Endothelial cell (in vitro differentiated cells): ENCODE measurements around the gene SELENON. TPM values are rescaled to one million over a fixed set of nuclear protein-coding genes. Genes with fewer than 3 reads are reported as not detected.

Experiments used
- DNase-seq: peaks from one replicate; pipeline ENCODE4 v3.0.0; 2021; ENCODE audit warnings: low spot score
- H3K27ac Mint-ChIP-seq: one replicate; pipeline ENCODE4 v1.8.0; 2021; ENCODE audit warnings: mixed read lengths, inconsistent platforms; ENCODE audit not compliant: unreplicated experiment
- H3K27me3 Mint-ChIP-seq: one replicate; pipeline ENCODE4 v1.8.0; 2021; ENCODE audit warnings: mild to moderate bottlenecking, moderate library complexity, mixed read lengths, inconsistent platforms; ENCODE audit not compliant: unreplicated experiment
- H3K36me3 Mint-ChIP-seq: one replicate; pipeline ENCODE4 v1.8.0; 2021; ENCODE audit warnings: mild to moderate bottlenecking, low read depth, mixed read lengths, inconsistent platforms; ENCODE audit not compliant: unreplicated experiment
- H3K4me1 Mint-ChIP-seq: one replicate; pipeline ENCODE4 v1.8.0; 2021; ENCODE audit warnings: mild to moderate bottlenecking, mixed read lengths, inconsistent platforms; ENCODE audit not compliant: unreplicated experiment
- H3K4me3 Mint-ChIP-seq: one replicate; pipeline ENCODE4 v1.8.0; 2021; ENCODE audit warnings: mild to moderate bottlenecking, mixed read lengths, inconsistent platforms; ENCODE audit not compliant: unreplicated experiment
- H3K9me3 Mint-ChIP-seq: one replicate; pipeline ENCODE4 v1.8.0; 2021; ENCODE audit warnings: mixed read lengths, inconsistent platforms; ENCODE audit not compliant: unreplicated experiment
- long read RNA-seq: library from polyadenylated mRNA; unstranded; transcript quantifications from one replicate; pipeline ENCODE4 v2.0.0, GENCODE V29; 2020; ENCODE audit not compliant: unreplicated experiment
- total RNA-seq: library from RNA; stranded (reverse); fragmentation: NEBNext Ultra II Directional; extraction: Animal tissue kit (Norgen Biotek cat#: 25700); gene quantifications from one replicate; pipeline ENCODE4 v1.2.1, GENCODE V29; 2021; ENCODE audit not compliant: unreplicated experiment
- TF ChIP-seq, protein P1 (sequence below): fragments of 200-600 bp; sonication (generic); IDR thresholded peaks from one replicate; pipeline ENCODE4 v1.5.0; 2021; ENCODE audit warnings: antibody characterized with exemption; ENCODE audit not compliant: unreplicated experiment

The SELENON gene
- 284 TPM for total RNA-seq
- long read RNA-seq: 0 reads

DNA sequence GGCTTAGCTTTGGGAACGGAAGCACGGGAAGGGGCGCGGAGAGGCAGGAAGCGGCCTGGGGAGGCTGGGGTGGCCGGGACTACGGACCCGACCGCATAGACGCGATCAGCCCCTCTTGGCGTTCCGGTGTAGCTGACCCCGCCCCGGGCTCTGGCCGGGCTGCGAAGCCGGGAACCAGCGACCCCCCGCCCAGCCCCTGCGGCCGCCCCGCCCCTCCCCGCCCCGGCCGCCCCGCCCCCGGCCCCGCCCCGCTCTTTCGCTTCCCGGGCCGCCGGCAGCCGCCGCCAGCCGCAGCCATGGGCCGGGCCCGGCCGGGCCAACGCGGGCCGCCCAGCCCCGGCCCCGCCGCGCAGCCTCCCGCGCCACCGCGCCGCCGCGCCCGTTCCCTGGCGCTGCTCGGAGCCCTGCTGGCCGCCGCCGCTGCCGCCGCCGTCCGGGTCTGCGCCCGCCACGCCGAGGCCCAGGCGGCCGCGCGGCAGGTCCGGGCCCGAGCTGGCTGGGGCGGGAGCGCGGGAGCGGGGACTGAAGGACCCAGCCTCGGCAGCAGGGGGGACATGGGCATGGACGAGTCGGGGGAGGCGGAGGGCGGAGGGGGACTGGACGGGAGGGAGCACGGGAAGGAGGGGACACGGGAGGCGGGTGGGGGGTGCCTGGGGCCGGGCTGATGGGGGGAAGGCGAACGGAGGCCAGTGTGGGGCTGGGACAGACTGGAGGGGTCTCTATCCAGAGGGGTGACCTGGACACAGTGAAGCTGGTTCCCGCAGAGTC lies at the start of gene SELENON:
Gene SELENON (plus strand): TSS at position 259 of the 768 bp plus-strand sequence. CDS start 38 bp downstream, at position 297.
- Mint-ChIP-seq H3K9me3 (no peaks in the 10 kb centered on the region), H3K27me3 (peaks cover 10% of the 10 kb centered on the region), H3K27ac (peak within 1 kb of the TSS; percentile 78), H3K36me3 (peaks cover 11% of the 10 kb centered on the region), H3K4me3 (peak within 1 kb of the TSS; percentile 91), H3K4me1 (peaks cover 57% of the 10 kb centered on the region)
- TF ChIP-seq, protein P1, sequence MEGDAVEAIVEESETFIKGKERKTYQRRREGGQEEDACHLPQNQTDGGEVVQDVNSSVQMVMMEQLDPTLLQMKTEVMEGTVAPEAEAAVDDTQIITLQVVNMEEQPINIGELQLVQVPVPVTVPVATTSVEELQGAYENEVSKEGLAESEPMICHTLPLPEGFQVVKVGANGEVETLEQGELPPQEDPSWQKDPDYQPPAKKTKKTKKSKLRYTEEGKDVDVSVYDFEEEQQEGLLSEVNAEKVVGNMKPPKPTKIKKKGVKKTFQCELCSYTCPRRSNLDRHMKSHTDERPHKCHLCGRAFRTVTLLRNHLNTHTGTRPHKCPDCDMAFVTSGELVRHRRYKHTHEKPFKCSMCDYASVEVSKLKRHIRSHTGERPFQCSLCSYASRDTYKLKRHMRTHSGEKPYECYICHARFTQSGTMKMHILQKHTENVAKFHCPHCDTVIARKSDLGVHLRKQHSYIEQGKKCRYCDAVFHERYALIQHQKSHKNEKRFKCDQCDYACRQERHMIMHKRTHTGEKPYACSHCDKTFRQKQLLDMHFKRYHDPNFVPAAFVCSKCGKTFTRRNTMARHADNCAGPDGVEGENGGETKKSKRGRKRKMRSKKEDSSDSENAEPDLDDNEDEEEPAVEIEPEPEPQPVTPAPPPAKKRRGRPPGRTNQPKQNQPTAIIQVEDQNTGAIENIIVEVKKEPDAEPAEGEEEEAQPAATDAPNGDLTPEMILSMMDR: no peak
- peak; percentile 78 for DNase-seq

- Mint-ChIP-seq H3K27ac (peak overlapping the region; percentile 59), H3K4me3 (peak overlapping the region; percentile 29)
These were observed 48.9 kb upstream of the SELENON start for GRCh38 chr1:25750923-25751605.

GRCh38 chr1:25754470-25755181 lies 45.4 kb upstream of the SELENON start:
- Mint-ChIP-seq H3K27ac (peak overlapping the region; percentile 36), H3K4me1 (peaks cover 64% of the 10 kb centered on the region), H3K4me3 (no peak overlapping the region), H3K27me3 (peaks cover 9% of the 10 kb centered on the region), H3K9me3 (no peaks in the 10 kb centered on the region), H3K36me3 (peaks cover 14% of the 10 kb centered on the region)
- no peak for DNase-seq
- TF ChIP-seq, protein P1: no peak

More at GRCh38 chr1:25750923-25751605, 48.9 kb upstream of the SELENON start:
- no peak for DNase-seq
- Mint-ChIP-seq H3K36me3 (peaks cover 14% of the 10 kb centered on the region), H3K9me3 (no peaks in the 10 kb centered on the region), H3K4me1 (peaks cover 42% of the 10 kb centered on the region), H3K27me3 (peaks cover 5% of the 10 kb centered on the region)
- TF ChIP-seq, protein P1: no peak

- H3K4me3 Mint-ChIP-seq: peak overlapping the region; percentile 67
- H3K4me1 Mint-ChIP-seq: peaks cover 67% of the 10 kb centered on the region
- H3K9me3 Mint-ChIP-seq: no peaks in the 10 kb centered on the region
- peak overlapping the region; percentile 92 for H3K27ac Mint-ChIP-seq
- DNase-seq: no peak
- H3K27me3 Mint-ChIP-seq: peaks cover 9% of the 10 kb centered on the region
- peaks cover 17% of the 10 kb centered on the region for H3K36me3 Mint-ChIP-seq
- TF ChIP-seq, protein P1: no peak
These were observed 44.4 kb upstream of the SELENON start for GRCh38 chr1:25755475-25756125.
